ENCODE measurements around the gene ANTXR1. TPM values are rescaled to one million over a fixed set of nuclear protein-coding genes. Genes with fewer than 3 reads are reported as not detected.

The ANTXR1 gene
- total RNA-seq, 1 donor from 2014 or later, result 81.2 TPM

GRCh38 chr2:69202327-69202726, 189.3 kb downstream of the ANTXR1 start:
- Histone ChIP-seq H3K4me1 (peaks cover 3% of the 10 kb centered on the region), H3K27me3 (no peaks in the 10 kb centered on the region), H3K4me3 (no peak overlapping the region), H3K36me3 (no peaks in the 10 kb centered on the region), H3K27ac (no peak overlapping the region), H3K9me3 (no peaks in the 10 kb centered on the region)
- intact Hi-C loops (cut with DNase I), result no loop called here
- ATAC-seq (no peak), DNase-seq (no peak)
- TF ChIP-seq CTCF (IDR thresholded peaks at IDR 0.05), result no peak

GRCh38 chr2:69203166-69203985, 190.4 kb downstream of the ANTXR1 start:
- DNase-seq, result no peak
- H3K9me3 ChIP-seq, result no peaks in the 10 kb centered on the region
- H3K27ac ChIP-seq, result no peak overlapping the region
- no peaks in the 10 kb centered on the region for H3K27me3 ChIP-seq
- H3K36me3 ChIP-seq, result no peaks in the 10 kb centered on the region
- intact Hi-C loops (cut with DNase I), result no loop called here
- no peak for ATAC-seq
- H3K4me1 ChIP-seq, result peaks cover 3% of the 10 kb centered on the region
- no peak for TF ChIP-seq CTCF (IDR thresholded peaks at IDR 0.05)
- no peak overlapping the region for H3K4me3 ChIP-seq

- no peak for TF ChIP-seq CTCF (IDR thresholded peaks at IDR 0.05)
- Histone ChIP-seq H3K36me3 (no peaks in the 10 kb centered on the region), H3K9me3 (no peaks in the 10 kb centered on the region), H3K27ac (no peak overlapping the region), H3K27me3 (no peaks in the 10 kb centered on the region), H3K4me1 (peaks cover 3% of the 10 kb centered on the region), H3K4me3 (no peak overlapping the region)
- no peak for DNase-seq
- intact Hi-C loops (cut with DNase I), result no loop called here
- ATAC-seq, result no peak
These were observed 191.7 kb downstream of the ANTXR1 start for GRCh38 chr2:69204654-69205053.

GRCh38 chr2:69205076-69205475, 192.1 kb downstream of the ANTXR1 start:
- H3K36me3 ChIP-seq, result no peaks in the 10 kb centered on the region
- H3K27me3 ChIP-seq, result no peaks in the 10 kb centered on the region
- peaks cover 3% of the 10 kb centered on the region for H3K4me1 ChIP-seq
- ATAC-seq (no peak), DNase-seq (no peak)
- H3K4me3 ChIP-seq, result no peak overlapping the region
- no peaks in the 10 kb centered on the region for H3K9me3 ChIP-seq
- intact Hi-C loops (cut with DNase I), result no loop called here
- H3K27ac ChIP-seq, result no peak overlapping the region
- no peak for TF ChIP-seq CTCF (IDR thresholded peaks at IDR 0.05)

GRCh38 chr2:69205491-69205890, 192.5 kb downstream of the ANTXR1 start:
- Histone ChIP-seq H3K36me3 (no peaks in the 10 kb centered on the region), H3K9me3 (no peaks in the 10 kb centered on the region), H3K27me3 (no peaks in the 10 kb centered on the region), H3K27ac (no peak overlapping the region), H3K4me1 (peaks cover 3% of the 10 kb centered on the region), H3K4me3 (no peak overlapping the region)
- intact Hi-C loops (cut with DNase I), result no loop called here
- TF ChIP-seq CTCF (IDR thresholded peaks at IDR 0.05), result no peak
- no peak for ATAC-seq
- no peak for DNase-seq
